Hematopoietic multipotent progenitor cell treated with erythropoietin and hydrocortisone succinate and interleukin-3 and kit ligand, for 15 days (in vitro differentiated cells): ENCODE results near the gene DHRS7B.
"Not testable (repeated sequence)": the region's sequence is repeated elsewhere in the genome, so short reads cannot be mapped to it uniquely, and the experiment has no call there.

Source experiments
- DNase-seq: peaks from one replicate; pipeline ENCODE4 v3.0.0-alpha.2; 2015; ENCODE audit warnings: low spot score

DHRS7B gene

GRCh38 chr17:21108651-21109050 lies 18.1 kb upstream of the DHRS7B start:
- no peak for DNase-seq

GRCh38 chr17:21113049-21113690 lies 13.6 kb upstream of the DHRS7B start:
- DNase-seq = no peak

GRCh38 chr17:21113716-21114115 lies 13.0 kb upstream of the DHRS7B start:
- DNase-seq = no peak

GRCh38 chr17:21114791-21115190 lies 12.0 kb upstream of the DHRS7B start:
- not testable (repeated sequence) for DNase-seq

- peak; percentile 73 for DNase-seq
Observed at GRCh38 chr17:21119247-21119918, 7.4 kb upstream of the DHRS7B start.

GRCh38 chr17:21119919-21120249 lies 6.9 kb upstream of the DHRS7B start:
- DNase-seq = no peak

- DNase-seq = no peak
Observed at GRCh38 chr17:21124086-21124485, 2.7 kb upstream of the DHRS7B start.

GRCh38 chr17:21124517-21124916 lies 2.2 kb upstream of the DHRS7B start:
- not testable (repeated sequence) for DNase-seq

- DNase-seq = no peak
Observed at GRCh38 chr17:21125862-21126261, 902 bp upstream of the DHRS7B start.

- peak; percentile 15 for DNase-seq
Observed at GRCh38 chr17:21127509-21128077, 829 bp downstream of the DHRS7B start.

GRCh38 chr17:21129023-21129681 lies 2.4 kb downstream of the DHRS7B start:
- no peak for DNase-seq

- no peak for DNase-seq
Observed at GRCh38 chr17:21131137-21131536, 4.4 kb downstream of the DHRS7B start.

GRCh38 chr17:21132428-21132827 lies 5.7 kb downstream of the DHRS7B start:
- DNase-seq = no peak

- no peak for DNase-seq
Observed at GRCh38 chr17:21134559-21134958, 7.8 kb downstream of the DHRS7B start.

GRCh38 chr17:21140911-21141310 lies 14.1 kb downstream of the DHRS7B start:
- no peak for DNase-seq

GRCh38 chr17:21141331-21141730 lies 14.6 kb downstream of the DHRS7B start:
- no peak for DNase-seq

GRCh38 chr17:21142065-21142464 lies 15.3 kb downstream of the DHRS7B start:
- DNase-seq = not testable (repeated sequence)

- no peak for DNase-seq
Observed at GRCh38 chr17:21143695-21144094, 16.9 kb downstream of the DHRS7B start.

- not testable (repeated sequence) for DNase-seq
Observed at GRCh38 chr17:21144299-21144698, 17.5 kb downstream of the DHRS7B start.

- no peak for DNase-seq
Observed at GRCh38 chr17:21146362-21147015, 19.7 kb downstream of the DHRS7B start.

GRCh38 chr17:21149621-21150020 lies 22.9 kb downstream of the DHRS7B start:
- no peak for DNase-seq

- DNase-seq = no peak
Observed at GRCh38 chr17:21152731-21153130, 26.0 kb downstream of the DHRS7B start.
